ENCODE data around the gene MND1. TPM values are rescaled to one million over a fixed set of nuclear protein-coding genes. Genes with fewer than 3 reads are reported as not detected.

The MND1 gene
- 7.2 and 17.0 TPM in 2 replicates for total RNA-seq

GRCh38 chr4:153344131-153345011 lies at the start of gene MND1:
MND1 (plus strand) TSS chr4:153344688; CDS start chr4:153344738, 50 bp downstream.

Other genes with a start within 250 kb of the MND1 start
- 5.0 and 6.5 TPM in 2 replicates for gene TRIM2, start 140.2 kb upstream of the MND1 start, total RNA-seq
- 9.3 and 10.6 TPM in 2 replicates for gene TMEM131L, start 121.7 kb downstream of the MND1 start, total RNA-seq

Measured in hair follicular keratinocyte (primary cell).